ENCODE data around the gene TRMT44.

Gene TRMT44, protein sequence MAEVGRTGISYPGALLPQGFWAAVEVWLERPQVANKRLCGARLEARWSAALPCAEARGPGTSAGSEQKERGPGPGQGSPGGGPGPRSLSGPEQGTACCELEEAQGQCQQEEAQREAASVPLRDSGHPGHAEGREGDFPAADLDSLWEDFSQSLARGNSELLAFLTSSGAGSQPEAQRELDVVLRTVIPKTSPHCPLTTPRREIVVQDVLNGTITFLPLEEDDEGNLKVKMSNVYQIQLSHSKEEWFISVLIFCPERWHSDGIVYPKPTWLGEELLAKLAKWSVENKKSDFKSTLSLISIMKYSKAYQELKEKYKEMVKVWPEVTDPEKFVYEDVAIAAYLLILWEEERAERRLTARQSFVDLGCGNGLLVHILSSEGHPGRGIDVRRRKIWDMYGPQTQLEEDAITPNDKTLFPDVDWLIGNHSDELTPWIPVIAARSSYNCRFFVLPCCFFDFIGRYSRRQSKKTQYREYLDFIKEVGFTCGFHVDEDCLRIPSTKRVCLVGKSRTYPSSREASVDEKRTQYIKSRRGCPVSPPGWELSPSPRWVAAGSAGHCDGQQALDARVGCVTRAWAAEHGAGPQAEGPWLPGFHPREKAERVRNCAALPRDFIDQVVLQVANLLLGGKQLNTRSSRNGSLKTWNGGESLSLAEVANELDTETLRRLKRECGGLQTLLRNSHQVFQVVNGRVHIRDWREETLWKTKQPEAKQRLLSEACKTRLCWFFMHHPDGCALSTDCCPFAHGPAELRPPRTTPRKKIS

DNA sequence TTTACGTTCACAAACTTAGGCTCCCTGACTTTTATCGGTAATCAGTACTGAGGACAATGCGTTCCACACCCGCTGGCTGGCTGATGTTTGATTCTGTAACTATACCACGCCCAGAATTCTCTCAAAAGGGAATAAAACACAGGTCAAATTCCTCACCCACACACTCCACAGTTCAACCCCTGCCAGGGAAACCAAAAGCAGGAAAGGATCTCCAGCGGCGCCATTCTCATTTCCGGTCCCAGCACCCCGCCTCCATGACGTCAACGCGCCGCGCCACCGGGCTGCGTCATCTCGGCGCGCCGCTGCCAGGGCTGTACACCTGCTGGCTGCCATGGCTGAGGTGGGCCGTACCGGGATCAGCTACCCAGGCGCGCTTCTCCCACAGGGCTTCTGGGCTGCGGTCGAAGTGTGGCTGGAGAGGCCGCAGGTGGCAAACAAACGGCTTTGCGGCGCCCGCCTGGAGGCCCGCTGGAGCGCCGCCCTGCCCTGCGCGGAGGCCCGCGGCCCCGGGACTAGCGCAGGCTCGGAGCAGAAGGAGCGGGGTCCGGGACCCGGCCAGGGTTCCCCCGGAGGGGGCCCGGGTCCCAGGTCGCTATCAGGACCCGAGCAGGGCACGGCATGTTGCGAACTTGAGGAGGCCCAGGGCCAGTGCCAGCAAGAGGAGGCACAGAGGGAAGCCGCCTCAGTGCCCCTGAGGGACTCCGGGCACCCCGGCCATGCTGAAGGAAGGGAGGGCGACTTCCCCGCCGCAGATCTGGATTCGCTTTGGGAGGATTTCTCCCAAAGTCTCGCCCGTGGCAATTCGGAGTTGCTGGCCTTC lies at the start of gene TRMT44, which contains the start of gene ACOX3:
TRMT44 (plus strand) TSS at position 286 of the 820 bp plus-strand sequence; CDS start at position 332, 46 bp downstream.
ACOX3 (minus strand) TSS at position 232 of the 820 bp plus-strand sequence. CDS start 24,202 bp downstream, outside the sequence.
- peak; percentile 87 for DNase-seq (ENCODE audit: low spot score)

DNA sequence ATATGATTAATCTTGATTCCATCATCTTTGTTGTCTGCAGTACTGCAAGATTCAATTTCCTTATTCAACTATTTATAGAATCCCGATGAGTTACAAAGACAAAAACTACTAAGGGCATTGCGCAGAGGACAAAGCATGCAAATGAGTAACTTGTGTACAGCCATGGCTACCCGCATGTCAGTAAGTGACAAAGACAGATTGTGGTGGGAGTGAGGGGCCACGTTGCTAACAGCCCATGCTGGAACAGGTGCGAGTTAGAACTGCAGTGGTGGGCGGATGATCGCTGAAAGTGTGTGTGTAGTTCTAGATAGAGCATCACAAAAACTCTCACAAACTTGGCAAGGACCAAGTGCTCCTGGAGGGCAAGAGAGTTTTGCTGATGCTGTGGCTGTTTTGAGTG lies 49.5 kb upstream of the TRMT44 start:
- no peak for DNase-seq (ENCODE audit: low spot score)

DNA sequence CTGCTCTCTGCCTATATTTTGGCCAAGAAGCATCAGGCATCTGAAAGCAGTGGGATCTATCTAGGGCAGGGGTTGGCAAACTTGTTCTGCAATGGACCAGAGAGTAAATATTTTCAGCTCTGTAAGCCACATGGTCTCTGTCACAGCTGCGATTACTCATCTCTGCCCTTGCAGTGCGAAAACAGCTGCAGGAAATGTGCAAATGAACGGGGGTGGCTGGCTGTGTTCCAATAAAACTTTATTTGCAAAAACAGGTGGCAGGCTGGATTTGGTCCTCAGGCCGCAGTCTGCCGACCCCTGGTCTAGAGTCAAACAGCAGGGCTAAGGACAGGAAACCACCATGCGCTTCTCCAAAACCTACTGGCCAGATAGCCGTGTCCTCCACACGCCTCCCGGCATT lies 48.6 kb upstream of the TRMT44 start:
- DNase-seq (ENCODE audit: low spot score): no peak

DNA sequence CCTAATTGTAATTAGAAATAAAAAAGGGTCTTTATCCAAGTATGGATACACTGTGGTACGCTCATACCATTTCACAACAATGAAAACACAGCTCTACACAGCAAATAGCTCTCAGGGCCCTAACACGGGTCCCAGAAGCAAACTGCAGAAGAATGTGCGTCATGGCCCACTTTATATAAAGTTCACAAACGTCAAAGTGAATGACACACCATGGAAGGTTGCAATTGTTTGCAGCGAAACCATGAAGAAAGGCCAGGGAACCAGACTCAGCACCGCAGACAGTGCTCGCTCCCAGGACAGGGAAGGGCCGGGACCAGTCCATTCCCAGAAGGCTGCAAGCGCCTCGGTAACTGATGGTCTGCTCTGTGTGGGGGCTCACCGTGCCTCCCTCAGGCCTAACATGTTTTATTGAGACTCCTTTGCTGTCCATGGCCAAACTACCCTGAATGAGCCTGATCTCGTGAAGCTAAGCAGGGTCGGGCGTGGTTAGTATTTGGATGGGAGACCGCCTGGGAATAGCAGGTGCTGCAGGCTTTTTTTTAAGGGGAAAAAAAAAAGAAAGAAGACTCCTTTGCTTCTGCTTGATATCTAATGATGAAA lies 47.9 kb upstream of the TRMT44 start:
- DNase-seq (ENCODE audit: low spot score): no peak

DNA sequence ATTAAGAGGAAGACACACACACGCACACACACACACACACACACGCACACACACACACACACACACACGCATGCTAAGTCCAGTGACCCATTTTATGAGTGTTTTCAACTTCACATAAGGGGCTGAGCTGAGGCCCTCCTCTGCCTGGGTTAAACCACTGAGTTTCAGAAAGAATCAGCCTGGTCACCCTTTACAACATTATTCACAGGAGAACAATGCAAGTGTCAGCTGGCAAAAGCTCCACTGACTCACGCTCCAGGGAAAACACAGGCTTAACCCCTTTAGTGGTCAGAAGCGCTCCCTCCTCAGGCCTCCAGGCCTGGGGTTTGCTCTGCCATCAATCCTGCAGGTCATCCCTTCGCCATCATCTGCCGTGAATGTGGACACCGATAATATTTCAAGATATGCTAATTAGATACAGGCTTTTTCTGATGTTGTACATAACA lies 47.0 kb upstream of the TRMT44 start:
- no peak for DNase-seq (ENCODE audit: low spot score)

DNA sequence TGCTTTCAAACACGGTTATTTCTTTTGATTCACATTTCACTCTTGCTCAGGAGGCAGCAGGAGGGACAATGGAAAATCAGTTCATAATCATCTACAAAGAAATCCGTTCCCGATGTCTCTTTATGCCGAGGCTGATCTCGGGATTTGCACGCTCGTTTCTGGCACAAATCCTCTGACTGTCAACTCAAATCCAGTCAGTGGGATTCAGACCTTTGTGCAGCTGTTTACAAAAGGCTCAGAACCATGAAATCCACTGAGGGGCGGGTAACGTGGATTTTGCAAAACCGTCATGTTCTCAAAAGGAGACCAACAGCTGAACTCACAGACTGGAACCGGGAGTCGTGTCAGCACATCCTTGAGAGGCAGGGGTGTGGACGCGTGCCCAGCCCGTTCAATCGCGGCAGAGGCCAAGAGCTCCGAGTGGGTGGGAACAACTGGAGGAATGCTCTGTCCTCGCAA lies 46.5 kb upstream of the TRMT44 start:
- no peak for DNase-seq (ENCODE audit: low spot score)

DNA sequence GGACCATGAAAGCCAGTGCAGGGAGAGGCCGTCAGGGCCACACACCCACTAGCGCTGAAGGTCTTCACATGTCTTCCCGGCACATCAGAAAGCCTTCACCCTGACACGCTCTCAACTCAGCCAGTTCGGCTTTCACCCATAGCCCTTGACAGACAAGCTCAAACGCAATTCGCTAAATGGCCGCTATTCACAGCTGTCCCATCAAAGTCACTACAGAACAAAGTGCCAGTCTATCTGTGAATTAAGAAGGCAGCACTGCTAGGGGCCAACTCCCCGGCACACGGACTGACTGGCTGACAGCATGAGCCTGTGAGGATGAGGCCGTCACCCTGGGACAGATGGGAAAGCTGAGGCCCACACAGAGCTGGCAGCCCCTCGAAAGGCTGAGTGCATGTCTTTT lies 45.8 kb upstream of the TRMT44 start:
- no peak for DNase-seq (ENCODE audit: low spot score)

DNA sequence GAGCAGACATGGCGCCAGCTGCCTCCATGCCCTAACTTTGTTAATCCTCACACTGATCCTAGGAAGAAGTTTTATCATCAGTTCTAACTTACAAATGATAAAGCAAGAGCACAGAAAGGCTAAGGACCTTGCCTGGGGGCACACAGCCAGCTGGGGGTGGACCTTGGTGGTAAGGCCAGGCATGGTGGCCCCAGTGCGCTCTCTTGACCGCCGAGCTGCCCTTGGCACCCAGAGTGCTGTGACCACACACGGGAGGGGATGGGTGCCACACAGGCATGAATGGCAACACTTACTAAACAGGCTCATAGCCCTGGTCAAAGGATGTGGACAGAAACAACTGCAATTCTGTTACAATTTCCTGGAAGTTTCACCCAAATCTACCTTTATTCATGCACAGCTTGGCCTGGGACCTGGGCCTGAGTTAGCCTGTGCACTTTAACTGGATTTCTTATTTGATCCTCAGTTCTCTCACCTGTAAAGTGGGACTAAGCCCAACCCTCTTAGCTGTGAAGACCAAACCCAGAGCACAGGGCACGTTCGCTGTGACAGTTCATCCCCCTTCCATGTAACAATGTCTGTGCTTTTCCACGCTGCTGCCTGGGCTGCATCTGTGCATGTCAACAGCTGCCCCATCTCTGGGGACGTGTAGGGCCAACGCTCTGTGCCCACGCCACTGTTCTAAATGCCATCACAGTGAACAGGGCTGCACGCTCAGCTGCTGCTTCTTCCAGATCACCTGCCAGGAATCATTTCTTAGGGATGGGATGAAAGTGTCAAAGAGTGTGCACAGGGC lies 44.9 kb upstream of the TRMT44 start:
- DNase-seq (ENCODE audit: low spot score): no peak

DNA sequence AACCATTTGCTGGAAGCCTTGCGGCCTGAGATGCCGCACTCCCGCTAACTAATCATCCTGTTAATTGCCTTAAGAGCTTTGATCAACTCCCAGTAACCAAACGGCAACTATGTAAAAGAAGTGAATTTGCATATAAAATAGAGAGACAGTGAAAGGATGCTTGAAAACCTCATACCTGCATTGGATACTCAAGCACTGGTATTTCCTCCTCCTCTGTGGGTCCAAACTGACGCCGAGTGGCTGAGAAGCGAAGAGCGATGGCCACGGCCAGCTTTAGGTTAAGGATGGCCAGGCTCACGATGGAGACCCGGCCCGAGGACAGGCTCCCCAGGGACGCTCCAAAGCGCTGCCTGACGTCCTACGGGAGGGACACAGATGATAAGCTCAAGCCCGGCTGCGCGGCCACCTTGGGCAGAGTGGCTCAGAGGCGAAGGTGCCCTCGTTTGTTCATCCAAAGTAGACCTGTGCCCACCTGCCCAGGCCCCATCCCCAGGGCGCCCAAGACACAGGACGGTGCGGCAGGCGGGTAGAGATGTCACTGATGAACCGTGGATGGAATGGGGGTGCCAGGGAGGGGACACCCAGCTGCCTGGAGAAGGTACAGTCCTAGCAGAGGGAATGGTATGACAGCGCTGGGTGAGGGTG lies 43.7 kb upstream of the TRMT44 start:
- no peak for DNase-seq (ENCODE audit: low spot score)

DNA sequence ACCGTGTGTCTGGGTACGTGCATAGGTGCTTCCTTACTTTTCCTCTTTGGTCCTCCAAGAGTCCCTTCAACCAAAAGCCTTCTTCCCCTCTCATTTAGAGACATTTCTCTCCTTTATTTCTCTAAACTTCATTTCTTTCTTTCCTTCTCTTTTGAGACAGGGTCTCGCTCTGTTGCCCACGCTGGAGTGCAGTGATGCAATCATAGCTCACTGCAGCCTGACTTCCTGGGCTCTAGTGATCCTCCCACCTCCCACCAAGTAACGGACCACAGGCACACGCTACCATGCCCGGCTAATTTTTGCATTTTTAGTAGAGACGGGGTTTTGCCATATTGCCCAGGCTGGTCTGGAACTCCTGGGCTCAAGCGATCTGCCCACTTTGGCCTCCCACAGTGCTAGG lies 42.2 kb upstream of the TRMT44 start:
- DNase-seq (ENCODE audit: low spot score): no peak

DNA sequence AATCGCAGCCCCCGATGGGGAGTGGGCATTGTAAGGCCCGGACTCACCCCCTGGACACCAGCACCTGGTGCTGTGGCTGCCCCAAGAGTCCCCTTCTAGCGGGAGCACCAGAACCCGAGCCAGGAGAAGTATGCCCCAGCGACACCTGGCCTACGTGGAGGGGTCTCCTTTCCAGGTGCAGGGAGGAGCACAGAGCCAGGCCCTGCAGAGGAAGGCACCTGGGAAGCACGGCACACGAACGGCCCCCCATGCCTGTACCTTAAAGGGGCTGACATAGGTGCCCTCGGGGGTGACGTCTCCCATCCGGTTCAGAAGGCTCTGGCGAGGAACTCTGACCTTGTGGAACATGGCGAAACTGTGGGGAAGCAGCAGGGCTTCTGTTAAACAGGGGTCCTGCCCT lies 41.3 kb upstream of the TRMT44 start:
- no peak for DNase-seq (ENCODE audit: low spot score)

DNA sequence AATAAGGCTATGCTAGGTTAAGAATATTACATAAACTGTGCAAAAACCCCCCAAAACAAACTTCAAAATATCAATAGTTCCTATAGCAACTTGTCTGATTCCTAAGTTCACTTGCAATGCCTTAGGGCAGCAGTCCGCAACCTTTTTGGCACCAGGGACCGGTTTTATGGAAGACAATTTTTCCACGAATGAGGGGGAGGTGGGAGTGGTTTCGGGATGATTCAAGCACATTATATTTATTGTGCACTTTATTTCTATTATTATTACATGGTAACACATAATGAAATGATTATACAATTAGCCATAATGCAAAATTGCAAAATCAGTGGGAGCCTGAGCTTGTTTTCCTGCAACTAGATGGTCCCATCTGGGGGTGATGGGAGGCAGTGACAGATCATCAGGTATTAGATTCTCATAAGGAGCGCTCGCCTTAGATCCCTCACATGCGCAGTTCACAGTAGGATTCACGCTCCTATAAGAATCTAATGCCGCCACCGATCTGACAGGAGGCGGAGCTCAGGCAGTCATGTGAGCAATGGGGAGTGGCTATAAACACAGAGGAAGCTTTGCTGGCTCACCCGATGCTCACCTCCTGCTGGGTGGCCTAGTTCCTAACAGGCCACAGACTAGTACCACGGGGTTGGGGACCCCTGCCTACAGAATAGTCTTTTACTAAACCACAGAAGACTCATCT lies 39.8 kb upstream of the TRMT44 start:
- DNase-seq (ENCODE audit: low spot score): no peak

DNA sequence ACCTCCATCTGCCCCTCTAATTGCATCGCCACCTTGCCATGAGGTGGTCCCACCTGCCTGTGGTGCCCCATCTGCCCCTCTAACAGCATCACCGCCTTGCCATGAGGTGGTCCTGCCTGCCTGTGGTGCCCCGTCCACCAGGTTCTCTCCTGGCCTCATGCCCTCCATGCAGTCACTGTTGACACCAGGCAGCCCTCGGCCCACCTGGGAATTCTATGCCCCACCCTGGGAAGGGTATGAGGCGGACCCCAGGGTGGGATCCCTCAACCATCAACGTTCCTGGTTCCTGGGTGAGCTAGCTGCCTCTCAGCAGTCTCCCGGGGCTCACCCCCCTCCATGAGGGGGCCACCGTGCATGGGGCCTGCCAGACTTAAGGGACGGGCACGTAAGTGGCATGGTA lies 38.9 kb upstream of the TRMT44 start:
- DNase-seq (ENCODE audit: low spot score): no peak

DNA sequence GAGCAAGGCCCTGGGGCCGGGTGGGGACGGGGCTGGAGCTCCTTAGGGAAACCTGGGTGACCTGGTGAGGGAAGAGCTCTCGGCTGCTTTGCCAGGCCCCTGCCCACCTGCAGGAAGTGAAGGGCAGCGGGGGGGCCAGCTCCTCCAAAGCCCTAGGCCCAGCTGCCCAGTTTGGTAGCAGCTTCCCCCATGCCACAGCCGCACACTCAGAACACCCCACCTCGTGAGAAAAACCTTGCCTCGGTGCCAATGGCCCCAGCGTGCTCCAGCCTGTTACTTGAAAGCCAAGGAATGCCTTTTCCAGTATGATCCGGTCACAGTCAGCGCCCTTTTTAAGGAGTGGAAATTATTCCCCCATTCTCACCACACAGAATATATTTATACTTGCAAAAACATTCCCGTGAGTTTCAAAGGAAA lies 38.4 kb upstream of the TRMT44 start:
- no peak for DNase-seq (ENCODE audit: low spot score)

DNA sequence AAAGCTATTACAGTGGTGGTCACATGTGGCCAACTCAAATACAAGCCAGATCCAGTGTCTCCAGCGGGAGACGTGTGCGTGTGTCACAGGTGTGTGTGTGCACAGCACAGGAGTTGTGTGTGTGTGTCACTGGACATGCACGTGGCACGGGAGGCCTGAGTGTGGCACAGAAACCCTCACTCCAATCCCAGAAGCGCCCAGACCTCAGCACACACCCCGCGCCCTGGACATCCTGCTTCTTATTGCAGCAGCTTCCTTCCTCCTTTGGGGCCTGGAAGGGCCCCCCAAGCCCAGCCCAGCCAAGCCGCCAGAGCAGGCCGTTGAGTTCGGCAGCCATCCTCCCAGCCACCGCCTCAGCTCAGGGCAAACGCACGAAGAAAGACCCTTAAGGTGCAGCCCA lies 37.9 kb upstream of the TRMT44 start:
- DNase-seq (ENCODE audit: low spot score): no peak

DNA sequence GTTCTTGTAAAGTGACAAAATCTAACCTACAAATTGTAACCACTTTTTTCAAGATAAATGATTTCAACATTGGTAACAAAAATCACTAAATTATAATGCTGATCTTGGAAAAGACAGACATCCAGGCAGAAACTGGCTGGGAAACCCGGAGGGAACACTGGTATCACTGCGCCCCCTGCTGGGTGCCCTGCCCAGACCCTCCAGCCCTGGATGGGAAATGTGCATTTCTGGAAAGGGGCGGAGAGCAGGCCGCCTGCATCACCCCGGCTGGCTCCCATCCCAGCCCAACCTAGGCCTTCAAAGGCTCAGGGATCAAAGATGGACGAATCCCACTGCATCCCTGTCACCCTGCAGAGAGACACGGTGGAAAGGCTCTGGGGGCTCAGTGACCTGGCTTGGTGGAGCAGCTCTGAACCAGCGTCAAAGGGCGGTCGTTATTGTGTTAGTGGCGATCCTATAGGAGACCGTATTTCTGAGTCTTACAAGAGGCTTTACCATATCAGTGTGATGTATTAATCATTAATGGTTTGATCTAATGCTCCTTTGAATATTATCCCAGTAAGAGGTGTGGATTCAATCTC lies 37.3 kb upstream of the TRMT44 start:
- DNase-seq (ENCODE audit: low spot score): peak; percentile 50

DNA sequence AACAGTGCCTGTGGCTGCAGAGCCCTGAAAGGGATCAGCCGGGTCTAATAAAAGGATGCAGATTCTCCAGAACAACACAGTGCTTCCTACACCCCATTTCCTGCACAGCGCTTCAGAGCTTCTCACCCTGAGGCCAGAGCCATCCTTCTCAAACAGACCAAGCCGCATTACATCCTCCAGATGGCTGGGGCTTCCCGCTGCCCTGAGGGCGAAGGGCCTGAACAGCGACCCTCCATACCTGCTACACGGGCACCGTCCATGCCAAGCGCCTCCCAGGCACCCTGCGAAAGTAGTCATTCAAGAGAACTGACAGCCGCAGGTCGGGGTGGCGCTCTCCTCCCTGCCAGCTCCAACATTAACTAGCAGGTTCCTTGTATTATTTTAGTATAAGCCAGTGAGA lies 36.6 kb upstream of the TRMT44 start:
- DNase-seq (ENCODE audit: low spot score): no peak

DNA sequence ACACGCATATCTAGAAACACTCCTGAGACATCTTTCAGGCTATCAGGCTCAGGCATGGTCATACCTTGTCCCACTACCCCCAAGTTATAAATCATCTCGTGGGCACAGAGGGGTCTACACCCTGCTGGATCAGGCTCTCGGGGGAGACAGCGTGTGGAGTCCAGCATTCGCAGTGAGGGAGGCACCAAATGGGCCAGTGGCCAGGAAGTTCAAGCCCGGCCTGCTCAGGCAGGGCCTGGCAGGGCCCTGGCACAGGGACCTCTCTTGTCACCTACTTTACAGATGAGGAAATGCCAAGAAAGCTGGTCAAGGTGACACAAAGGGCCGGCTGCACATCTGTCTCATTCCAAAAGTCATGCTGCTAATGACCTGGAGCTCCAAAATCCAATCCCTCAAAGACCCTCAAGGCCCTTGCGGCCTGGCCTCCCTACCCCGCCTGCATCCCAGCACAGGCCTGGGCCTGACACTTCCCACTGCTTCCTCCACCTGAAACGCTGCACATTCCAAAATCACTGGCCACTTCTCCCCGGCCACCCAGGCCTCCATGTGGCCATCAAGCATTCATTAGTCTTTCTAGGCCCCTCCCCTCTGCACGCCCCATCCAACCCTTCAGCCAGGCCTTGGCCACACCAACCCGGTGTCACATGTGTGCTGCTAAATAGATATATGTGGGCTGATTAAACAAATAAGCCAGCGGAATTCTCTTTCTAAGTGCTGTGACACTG lies 35.6 kb upstream of the TRMT44 start:
- DNase-seq (ENCODE audit: low spot score): no peak

DNA sequence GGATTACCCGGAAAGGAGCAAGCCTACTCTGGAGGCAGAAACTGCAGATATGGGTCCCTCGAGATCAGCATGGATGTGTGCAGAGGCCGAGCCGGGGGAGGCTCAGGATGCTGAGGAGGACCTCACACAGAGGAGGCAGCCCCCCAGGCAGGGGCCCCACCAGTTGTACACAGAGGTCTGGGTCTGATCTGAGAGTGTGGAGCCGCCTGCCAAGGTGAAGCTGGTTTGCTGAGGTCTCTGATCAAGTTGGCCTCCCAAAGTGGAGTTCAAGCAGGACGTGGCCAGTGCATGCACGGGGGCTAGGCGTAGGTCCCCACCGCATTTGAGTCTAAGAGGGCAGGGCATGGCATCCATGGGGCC lies 35.1 kb upstream of the TRMT44 start:
- no peak for DNase-seq (ENCODE audit: low spot score)
